K562 (cell line): ENCODE data around the gene TAF10.

Source experiments
- HBP1 ChIP-seq: fragments of 450-650 bp; formaldehyde crosslinking; IDR thresholded peaks from 2 replicates; pipeline ENCODE4 v1.4.0; 2022; ENCODE audit warnings: missing genetic modification characterization
- KDM1A ChIP-seq, 2 experiments: fragments of 450-650 bp; IDR thresholded peaks; 2 replicates each; pipeline ENCODE4 v1.6.1; 2016; ENCODE audit warnings: mild to moderate bottlenecking in 2 of 2
- RFX5 ChIP-seq: IDR thresholded peaks from 2 replicates; pipeline ENCODE4 v1.6.1; 2011; ENCODE audit warnings: low read depth, mild to moderate bottlenecking, improper control_type of control experiment, low read length
- SAP30 ChIP-seq: fragments of 200-600 bp; sonication (generic); IDR thresholded peaks from 2 replicates; pipeline ENCODE4 v1.6.1; 2012; ENCODE audit warnings: borderline replicate concordance, low read depth, mild to moderate bottlenecking, moderate library complexity, low read length, control low read depth, inconsistent platforms; ENCODE audit not compliant: insufficient read depth, poor library complexity, severe bottlenecking

- no peak for TF ChIP-seq HBP1 (CRISPR knock-in tag)
- TF ChIP-seq RFX5, result no peak
- no peak for TF ChIP-seq SAP30
- no peak for TF ChIP-seq KDM1A (IDR thresholded peaks at IDR 0.05)
These were observed 39.8 kb downstream of the TAF10 start for GRCh38 chr11:6572215-6572614.
